ENCODE measurements around the gene ACSF3.
A peak's percentile ranks its signal among the peaks of the same experiment; 100 is the strongest.

ACSF3 gene

GRCh38 chr16:89104930-89105571 lies 11.4 kb downstream of the ACSF3 start:
- Histone ChIP-seq H3K4me1 (ENCODE audit: control insufficient read depth, insufficient read depth, low read length) (no peaks in the 10 kb centered on the region), H3K36me3 (ENCODE audit: control insufficient read depth in 2 of 2, insufficient read depth in 1 of 2, low read length in 2 of 2) (peaks cover 10 to 80% of the 10 kb centered on the region in 2 experiments; a peak in 2 of 3 replicates), H3K27ac (ENCODE audit: extremely low read depth, low read depth, low read length) (no peak overlapping the region), H3K9me3 (ENCODE audit: control insufficient read depth, insufficient read depth, low read depth, low read length) (no peaks in the 10 kb centered on the region), H3K4me3 (ENCODE audit: low read depth, low read length) (no peak overlapping the region)
- CTCF ChIA-PET, result no interaction called here
- TF ChIP-seq ZNF548 (tag by site-specific recombination; IDR thresholded peaks at IDR 0.05) (no peak), ZIC2 (tag by site-specific recombination; IDR thresholded peaks at IDR 0.05) (0 out of 2 replicates have a peak, but pooled peaks have one; percentile 27), ZNF223 (tag by site-specific recombination; IDR thresholded peaks at IDR 0.05) (no peak), ZNF426 (tag by site-specific recombination; IDR thresholded peaks at IDR 0.05) (no peak), ZNF18 (tag by site-specific recombination; IDR thresholded peaks at IDR 0.05) (no peak), ZNF48 (tag by site-specific recombination; IDR thresholded peaks at IDR 0.05) (no peak), IKZF3 (tag by site-specific recombination; IDR thresholded peaks at IDR 0.05) (no peak), PRDM4 (tag by site-specific recombination; IDR thresholded peaks at IDR 0.05) (no peak)
- POLR2A ChIA-PET, result no interaction called here

- CTCF ChIA-PET, result no interaction called here
Measured at GRCh38 chr16:89105599-89106151, 12.0 kb downstream of the ACSF3 start.

More at GRCh38 chr16:89105599-89106151, 12.0 kb downstream of the ACSF3 start:
- TF ChIP-seq GLI2 (tag by site-specific recombination; IDR thresholded peaks at IDR 0.05; ENCODE audit: borderline replicate concordance, low read depth), result no peak
- TF ChIP-seq ZNF10 (tag by site-specific recombination; IDR thresholded peaks at IDR 0.05), result no peak
- no peak for TF ChIP-seq OVOL3 (tag by site-specific recombination; IDR thresholded peaks at IDR 0.05)
- no peak for TF ChIP-seq ZNF132 (tag by site-specific recombination; IDR thresholded peaks at IDR 0.05; ENCODE audit: borderline replicate concordance)
- TF ChIP-seq ZNF777 (tag by site-specific recombination; IDR thresholded peaks at IDR 0.05; ENCODE audit: borderline replicate concordance), result no peak
- no peak for TF ChIP-seq ZNF248 (tag by site-specific recombination; IDR thresholded peaks at IDR 0.05)
- no peak for TF ChIP-seq ZNF518A (tag by site-specific recombination; conservative IDR thresholded peaks at IDR 0.05; ENCODE audit: low read depth)
- Histone ChIP-seq H3K4me1 (ENCODE audit: control insufficient read depth, insufficient read depth, low read length) (no peaks in the 10 kb centered on the region), H3K27ac (ENCODE audit: extremely low read depth, low read depth, low read length) (no peak overlapping the region), H3K4me3 (ENCODE audit: low read depth, low read length) (no peak overlapping the region), H3K9me3 (ENCODE audit: control insufficient read depth, insufficient read depth, low read depth, low read length) (no peaks in the 10 kb centered on the region), H3K36me3 (ENCODE audit: control insufficient read depth in 2 of 2, insufficient read depth in 1 of 2, low read length in 2 of 2) (peaks cover 10 to 80% of the 10 kb centered on the region in 2 experiments; a peak in 2 of 3 replicates)
- POLR2A ChIA-PET, result no interaction called here
